Measurements from ENCODE around the gene SH3RF1.

The SH3RF1 gene

GRCh38 chr4:169098969-169099690 lies 171.6 kb downstream of the SH3RF1 start:
- DNase-seq = no peak

GRCh38 chr4:169098532-169098931 lies 172.2 kb downstream of the SH3RF1 start:
- no peak for DNase-seq

DNA sequence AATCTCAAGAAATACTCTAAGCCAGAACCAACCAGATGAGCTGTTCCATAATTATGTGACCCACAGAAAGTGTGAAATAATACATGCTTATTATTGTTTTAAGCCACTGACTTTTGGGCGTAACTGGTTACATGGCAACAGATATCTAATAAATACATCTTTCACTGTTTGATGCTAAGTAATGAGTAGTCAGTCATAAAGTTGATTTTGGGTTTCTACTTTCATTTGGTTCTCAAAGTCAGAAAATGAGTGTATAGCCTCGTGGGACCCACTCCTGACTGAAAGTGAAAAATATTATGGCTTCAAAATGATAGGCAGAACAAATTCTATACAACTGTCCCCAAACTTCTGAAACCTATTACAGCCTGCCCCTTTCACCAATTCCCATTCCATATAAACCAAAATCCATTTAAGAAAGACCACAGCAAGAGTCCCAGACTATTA lies 172.7 kb downstream of the SH3RF1 start:
- DNase-seq = no peak

GRCh38 chr4:169096221-169096620 lies 174.5 kb downstream of the SH3RF1 start:
- DNase-seq = no peak

DNA sequence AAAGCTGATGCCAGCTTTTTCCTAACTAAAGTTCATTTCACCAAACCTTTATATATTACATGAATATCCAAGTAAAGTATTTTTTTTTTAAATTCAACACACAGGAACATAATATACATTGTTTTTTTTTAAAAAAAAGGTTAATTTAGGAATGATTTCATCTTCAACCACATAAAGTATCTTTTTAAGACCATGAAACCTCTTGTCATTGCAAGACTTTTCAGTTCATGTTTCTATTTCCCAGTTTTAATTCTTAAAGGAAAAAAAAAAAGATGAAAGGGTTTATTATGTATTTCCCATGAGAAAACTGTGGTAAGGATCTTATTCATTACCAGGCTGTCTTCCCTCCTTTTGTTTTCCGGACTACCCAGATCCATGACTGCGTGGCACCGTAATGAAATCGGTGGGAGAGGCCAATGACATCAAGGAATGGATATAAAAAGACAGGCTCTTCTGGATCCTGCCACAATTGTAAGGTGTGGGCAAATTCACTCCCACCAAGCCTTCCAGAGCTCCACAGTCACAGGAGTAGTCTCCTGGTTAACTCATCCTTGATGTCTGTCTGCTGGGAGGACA lies 176.0 kb downstream of the SH3RF1 start:
- no peak for DNase-seq

- DNase-seq = no peak
Measured at GRCh38 chr4:169092889-169093522, 177.8 kb downstream of the SH3RF1 start.

DNA sequence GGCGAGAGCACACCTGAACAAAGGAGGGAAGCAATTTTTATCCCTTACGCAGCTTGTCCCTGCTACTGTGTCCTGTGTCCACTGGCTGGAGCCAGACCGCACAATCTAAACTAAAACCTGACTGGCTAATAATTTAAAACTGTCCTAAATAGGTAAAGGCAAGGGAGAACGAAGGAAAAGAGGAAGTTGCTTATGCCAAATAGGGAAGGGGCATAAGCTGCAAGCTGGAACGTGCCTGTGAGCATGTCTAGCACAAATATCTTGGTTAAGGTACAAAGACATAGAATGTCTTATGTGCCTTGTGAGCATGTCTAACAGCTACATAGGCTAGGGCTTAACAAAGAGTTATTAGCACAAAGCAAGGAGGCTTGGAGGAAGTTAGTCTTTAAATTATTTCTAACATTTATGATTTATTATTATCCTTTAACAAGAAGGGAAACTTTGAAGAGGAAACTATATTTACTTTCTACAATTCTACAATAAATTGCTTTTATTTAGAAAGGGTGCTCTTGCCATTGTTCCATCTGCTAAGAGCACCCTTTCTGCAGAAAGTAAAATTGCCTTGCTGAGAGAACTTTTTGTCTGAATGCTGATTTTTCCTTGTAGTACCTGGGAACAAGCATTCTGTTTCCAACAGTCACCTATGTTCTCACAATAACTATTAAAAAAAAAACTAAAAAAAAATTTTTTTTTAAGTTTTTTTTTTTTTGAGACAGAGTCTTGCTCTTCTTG lies 180.1 kb downstream of the SH3RF1 start:
- no peak for DNase-seq

- DNase-seq = no peak
Measured at GRCh38 chr4:169089004-169089403, 181.8 kb downstream of the SH3RF1 start.

GRCh38 chr4:169084954-169085353 lies 185.8 kb downstream of the SH3RF1 start:
- no peak for DNase-seq

DNA sequence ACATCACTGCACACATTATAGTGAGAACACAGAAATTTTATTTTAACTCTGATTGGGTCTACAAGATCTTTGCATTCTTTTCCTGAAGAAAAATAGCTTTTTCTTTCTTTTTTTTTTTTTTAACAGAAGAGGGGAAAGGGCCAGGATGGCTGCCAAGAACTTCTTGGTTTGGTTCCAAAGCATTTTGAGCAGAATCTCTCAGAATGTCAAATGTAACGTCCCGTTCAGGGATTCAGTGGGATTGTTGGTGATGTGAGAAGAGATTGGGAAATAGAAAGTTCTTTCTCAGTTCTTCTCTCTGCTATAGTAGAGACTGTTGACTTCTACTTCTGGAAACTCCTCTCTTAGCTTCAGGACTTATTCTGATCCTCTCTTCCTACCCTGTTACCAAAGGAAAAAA lies 189.8 kb downstream of the SH3RF1 start:
- no peak for DNase-seq

DNA sequence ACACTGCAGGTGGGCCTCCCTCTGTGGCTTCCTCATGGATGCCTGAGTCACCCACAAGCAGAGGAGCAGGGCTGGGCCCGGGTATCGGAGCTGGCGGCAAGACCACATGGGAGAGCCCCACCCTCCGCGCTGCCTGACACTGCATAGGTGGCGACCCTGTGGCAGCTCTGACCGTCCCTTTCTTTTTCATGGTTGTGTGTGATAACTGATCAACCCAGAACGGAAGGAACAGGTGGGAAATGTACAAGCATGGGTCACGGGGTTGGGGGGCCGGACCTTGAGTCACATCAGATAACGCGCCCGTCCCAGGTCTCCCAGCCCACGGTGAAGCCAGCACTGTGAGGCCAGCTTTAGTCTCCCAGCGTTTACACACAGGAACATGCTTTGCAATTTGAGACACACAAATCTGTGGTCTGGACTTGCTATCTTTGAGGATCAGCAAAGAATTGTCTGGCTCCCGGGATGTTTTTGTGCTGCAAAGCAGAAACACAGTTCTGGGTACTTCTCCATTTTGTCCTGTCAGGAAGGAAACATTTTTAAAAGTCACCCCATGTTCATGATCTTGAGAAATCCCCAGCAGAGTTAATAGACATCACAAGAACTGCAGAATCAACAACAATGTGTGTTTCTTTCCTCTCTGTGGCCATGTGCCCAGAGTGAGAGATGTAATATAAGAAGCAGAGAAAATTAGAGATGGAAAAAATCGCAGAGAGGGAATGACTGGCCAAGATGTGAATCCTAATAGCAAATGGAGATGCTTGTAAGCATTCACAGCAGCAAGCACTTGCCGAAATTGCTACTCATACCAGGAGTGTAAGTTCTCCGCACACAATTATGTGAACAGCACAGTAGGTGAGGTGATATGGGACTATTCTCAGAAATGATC lies 190.6 kb downstream of the SH3RF1 start:
- no peak for DNase-seq

GRCh38 chr4:169074117-169074516 lies 196.6 kb downstream of the SH3RF1 start:
- no peak for DNase-seq

- DNase-seq = no peak
Measured at GRCh38 chr4:169071747-169072146, 199.0 kb downstream of the SH3RF1 start.

DNA sequence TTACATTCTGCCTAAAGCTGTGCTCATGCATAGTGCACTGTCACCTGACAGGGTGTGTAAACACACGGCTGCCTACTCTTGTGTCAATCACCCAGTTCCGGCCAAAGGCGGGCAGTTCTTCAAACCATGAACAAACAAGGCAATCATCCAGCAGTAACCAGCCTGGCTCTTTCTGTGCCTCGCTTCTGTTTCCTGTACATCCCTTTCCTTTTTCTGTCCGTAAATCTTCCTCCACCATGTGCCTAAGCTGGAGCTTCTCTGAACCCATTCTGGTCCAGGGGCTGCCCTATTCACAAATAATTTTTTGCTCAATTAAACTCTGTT lies 199.9 kb downstream of the SH3RF1 start:
- no peak for DNase-seq

DNA sequence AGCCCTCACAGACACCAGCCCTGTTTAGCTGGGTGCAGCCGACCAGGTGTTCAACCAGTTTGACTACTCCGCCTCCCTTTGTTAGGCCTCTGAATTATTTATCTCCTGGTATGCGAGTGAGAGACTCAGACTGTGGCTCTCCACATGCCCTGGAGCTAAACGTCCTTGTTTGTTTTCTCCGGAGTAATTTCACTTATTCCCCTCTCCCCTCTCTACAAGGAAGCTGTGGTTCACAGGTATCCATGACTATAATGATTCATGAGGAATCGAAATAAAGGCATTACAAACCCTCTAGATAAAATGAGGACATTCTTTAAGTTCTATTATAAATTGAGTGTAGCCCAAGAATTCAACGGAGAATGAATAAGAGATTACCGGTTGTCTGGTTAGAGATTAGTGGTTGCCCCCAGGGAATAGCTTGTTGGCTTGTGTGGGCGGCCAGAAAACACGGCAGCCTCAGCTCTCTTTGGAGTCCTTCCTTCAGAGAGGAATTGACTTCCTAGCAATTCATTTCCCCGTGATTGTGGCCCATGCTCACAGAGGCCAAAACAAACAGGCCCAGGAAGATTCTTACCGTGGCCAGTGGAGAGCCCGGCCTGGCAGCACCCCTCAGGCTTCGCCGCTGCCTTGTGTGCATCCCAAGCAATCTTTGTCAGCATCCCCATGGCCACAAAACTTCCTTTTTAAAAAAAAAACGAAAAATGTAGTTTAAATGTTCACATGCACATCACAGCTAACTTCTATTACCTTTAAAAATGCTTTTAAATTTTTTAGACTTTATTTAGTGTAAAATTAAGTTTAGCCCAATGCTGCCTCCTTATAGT lies 200.5 kb downstream of the SH3RF1 start:
- DNase-seq = no peak

DNA sequence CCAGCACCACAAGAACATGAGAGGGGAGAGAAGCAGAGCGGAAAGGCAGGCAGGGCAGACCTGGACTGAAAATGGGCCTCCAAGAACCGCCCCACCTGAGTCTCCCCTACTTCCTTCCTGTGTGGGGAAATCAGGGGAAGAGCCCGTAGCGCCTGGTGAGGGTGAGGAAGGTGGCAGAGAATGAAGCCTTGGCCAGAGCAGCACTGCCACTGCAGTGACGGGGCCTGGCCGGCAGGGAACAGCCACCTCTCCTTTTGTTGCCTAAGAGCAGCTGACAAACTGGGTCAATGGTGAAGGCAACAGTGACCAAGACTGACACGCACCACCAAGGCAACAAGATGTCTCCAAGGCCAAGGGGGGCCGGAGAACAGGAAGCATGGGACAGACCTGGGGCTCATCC lies 202.3 kb downstream of the SH3RF1 start:
- DNase-seq = no peak

- DNase-seq = no peak
Measured at GRCh38 chr4:169066934-169067333, 203.8 kb downstream of the SH3RF1 start.

DNA sequence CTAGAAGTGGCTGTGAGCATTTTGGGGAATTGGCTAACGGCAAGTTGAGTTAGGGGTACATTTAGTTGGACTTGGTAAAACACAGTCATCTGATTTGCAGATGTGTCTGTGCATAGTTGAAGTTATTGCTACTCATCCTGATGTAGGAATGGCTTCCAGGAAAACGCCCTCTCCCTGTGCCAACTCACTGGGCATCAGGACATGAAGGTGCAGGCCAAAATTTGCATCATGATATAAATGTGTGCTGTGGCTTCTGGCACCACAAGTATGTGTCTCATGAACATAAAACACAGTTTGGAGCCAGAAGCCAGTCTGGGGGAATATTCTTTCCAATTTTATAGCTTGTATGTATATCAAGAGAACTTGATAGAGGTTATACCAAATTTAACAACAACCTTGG lies 206.5 kb downstream of the SH3RF1 start:
- DNase-seq = no peak

- DNase-seq = no peak
Measured at GRCh38 chr4:169063441-169063840, 207.3 kb downstream of the SH3RF1 start.

DNA sequence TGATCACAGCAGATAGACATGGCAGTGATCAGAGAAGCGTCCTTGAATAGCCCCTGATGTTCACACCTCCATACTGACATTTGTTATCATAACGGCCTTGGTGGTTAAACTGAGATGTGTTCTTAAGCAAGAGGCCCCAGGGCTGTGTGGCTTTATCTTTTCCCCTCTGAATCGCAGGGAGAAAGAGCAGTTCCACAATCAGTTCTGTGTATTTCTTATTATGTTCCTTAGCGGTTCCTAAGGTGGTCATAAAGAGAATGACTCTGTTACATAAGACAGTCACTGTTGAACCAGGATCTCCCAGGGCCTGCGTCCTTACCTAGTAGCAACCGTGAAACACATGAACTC lies 207.9 kb downstream of the SH3RF1 start:
- DNase-seq = no peak

GRCh38 chr4:169061386-169061785 lies 209.4 kb downstream of the SH3RF1 start:
- DNase-seq = no peak
